ENCODE measurements around the gene ZFAND3. TPM values are rescaled to one million over a fixed set of nuclear protein-coding genes. Genes with fewer than 3 reads are reported as not detected.
A peak's percentile ranks its signal among the peaks of the same experiment; 100 is the strongest.

The ZFAND3 gene
- total RNA-seq, 2 experiments from 2014 or later: 34.4 to 37.0 TPM

DNA sequence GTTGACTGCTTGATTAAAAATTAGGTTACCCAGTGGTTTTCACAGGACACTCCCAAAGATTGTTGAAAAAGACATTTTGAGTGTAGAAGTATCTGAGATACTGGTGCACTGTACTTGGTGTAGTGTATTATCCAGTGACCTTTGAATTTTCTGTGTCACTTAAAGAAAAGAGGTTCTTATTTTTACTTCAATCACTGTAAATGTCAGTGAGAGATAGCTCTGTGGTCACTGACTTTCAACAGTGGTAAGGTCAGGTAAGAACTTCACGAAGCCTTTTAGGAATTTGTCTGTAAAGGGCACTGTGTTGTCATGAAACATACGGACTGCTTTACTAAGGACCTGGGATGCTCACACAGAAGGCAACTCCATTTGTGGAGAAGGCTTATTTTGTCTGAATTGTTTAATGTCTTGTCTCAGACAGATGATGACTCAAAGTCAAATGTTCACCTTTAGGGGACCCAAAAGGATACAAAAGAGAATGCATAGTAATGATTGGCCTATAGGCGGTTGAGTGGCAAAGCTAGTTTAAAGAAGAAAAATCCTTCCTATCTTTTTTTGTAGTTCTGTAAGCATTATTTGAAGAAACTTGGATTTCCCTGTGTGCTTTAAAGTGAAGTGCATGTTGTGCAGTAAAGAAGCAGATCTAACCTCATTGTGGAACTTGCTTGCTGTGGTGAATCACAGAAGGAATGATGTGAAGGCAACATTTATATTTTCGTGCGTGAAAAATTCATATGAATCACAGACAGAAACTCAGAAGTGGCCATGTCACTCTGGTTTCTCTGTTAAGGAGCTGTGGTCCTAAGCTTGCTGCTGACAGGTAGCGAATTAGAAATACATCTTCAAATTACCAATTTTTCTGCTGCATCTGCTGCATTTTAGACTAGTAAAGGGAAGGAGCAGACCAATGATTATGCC lies 47.3 kb downstream of the ZFAND3 start:
- ChIA-PET POLR2A (no interaction called here), CTCF (interaction anchor here (0.6 kb wide), 1 partner anchor 162 kb away, joined by 3 read pairs; no protein-coding TSS in a partner anchor)
- H3K36me3 ChIP-seq (ENCODE audit: insufficient read depth, low read length): no peaks in the 10 kb centered on the region
- intact Hi-C loops (cut with DNase I, micrococcal nuclease): no loop called here
- H3K4me3 Mint-ChIP-seq: no peak overlapping the region
- H3K9me3 ChIP-seq (ENCODE audit: control insufficient read depth in 1 of 2, insufficient read depth in 1 of 2, low read length in 2 of 2): peaks cover 7 to 13% of the 10 kb centered on the region in 2 experiments
- no peak overlapping the region for H3K27ac ChIP-seq (ENCODE audit: low read depth in 1 of 2, low read length in 2 of 2)
- ATAC-seq (ENCODE audit: poor library complexity) (no peak), DNase-seq (peak in 1 of 14 experiments; percentile 18)
- peaks cover 33% of the 10 kb centered on the region for H3K36me3 Mint-ChIP-seq (ENCODE audit: low read depth)
- no peaks in the 10 kb centered on the region for H3K27me3 Mint-ChIP-seq
- TF ChIP-seq CTCF (IDR thresholded peaks at IDR 0.05): no peak
- peaks cover 78% of the 10 kb centered on the region for H3K4me1 Mint-ChIP-seq (ENCODE audit: low read depth)
- peaks cover 10% of the 10 kb centered on the region for H3K4me1 ChIP-seq (ENCODE audit: insufficient read depth, low read length)
- H3K9me3 Mint-ChIP-seq: peaks cover 4% of the 10 kb centered on the region
- no peak overlapping the region for H3K27ac Mint-ChIP-seq
- no peaks in the 10 kb centered on the region for H3K27me3 ChIP-seq (ENCODE audit: control insufficient read depth in 1 of 2, insufficient read depth in 2 of 2, low read length in 2 of 2)
- H3K4me3 ChIP-seq (ENCODE audit: low read length): no peak overlapping the region

GRCh38 chr6:37867756-37868446 lies 48.4 kb downstream of the ZFAND3 start:
- no peaks in the 10 kb centered on the region for H3K27me3 ChIP-seq (ENCODE audit: control insufficient read depth in 1 of 2, insufficient read depth in 2 of 2, low read length in 2 of 2)
- peaks cover 7 to 13% of the 10 kb centered on the region in 2 experiments for H3K9me3 ChIP-seq (ENCODE audit: control insufficient read depth in 1 of 2, insufficient read depth in 1 of 2, low read length in 2 of 2)
- Mint-ChIP-seq H3K27ac (no peak overlapping the region), H3K9me3 (peaks cover 9% of the 10 kb centered on the region), H3K36me3 (ENCODE audit: low read depth) (peaks cover 42% of the 10 kb centered on the region), H3K27me3 (no peaks in the 10 kb centered on the region), H3K4me1 (ENCODE audit: low read depth) (peaks cover 81% of the 10 kb centered on the region), H3K4me3 (no peak overlapping the region)
- H3K27ac ChIP-seq (ENCODE audit: low read depth in 1 of 2, low read length in 2 of 2): no peak overlapping the region
- intact Hi-C loops (cut with DNase I, micrococcal nuclease): no loop called here
- ChIA-PET CTCF (no interaction called here), POLR2A (no interaction called here)
- H3K36me3 ChIP-seq (ENCODE audit: insufficient read depth, low read length): no peaks in the 10 kb centered on the region
- no peak overlapping the region for H3K4me3 ChIP-seq (ENCODE audit: low read length)
- DNase-seq (no peak), ATAC-seq (ENCODE audit: poor library complexity) (no peak)
- no peak for TF ChIP-seq CTCF (IDR thresholded peaks at IDR 0.05)
- H3K4me1 ChIP-seq (ENCODE audit: insufficient read depth, low read length): peaks cover 10% of the 10 kb centered on the region

GRCh38 chr6:37868447-37868825 lies 48.9 kb downstream of the ZFAND3 start:
- intact Hi-C loops (cut with DNase I, micrococcal nuclease): no loop called here
- ATAC-seq (ENCODE audit: poor library complexity): no peak
- H3K27me3 Mint-ChIP-seq: no peaks in the 10 kb centered on the region
- no peak overlapping the region for H3K4me3 ChIP-seq (ENCODE audit: low read length)
- DNase-seq: peak in 1 of 14 experiments; percentile 16
- no peaks in the 10 kb centered on the region for H3K27me3 ChIP-seq (ENCODE audit: control insufficient read depth in 1 of 2, insufficient read depth in 2 of 2, low read length in 2 of 2)
- H3K27ac ChIP-seq (ENCODE audit: low read depth in 1 of 2, low read length in 2 of 2): no peak overlapping the region
- H3K9me3 Mint-ChIP-seq: peaks cover 9% of the 10 kb centered on the region
- H3K36me3 ChIP-seq (ENCODE audit: insufficient read depth, low read length): no peaks in the 10 kb centered on the region
- peaks cover 10% of the 10 kb centered on the region for H3K4me1 ChIP-seq (ENCODE audit: insufficient read depth, low read length)
- ChIA-PET CTCF (no interaction called here), POLR2A (no interaction called here)
- TF ChIP-seq CTCF (IDR thresholded peaks at IDR 0.05): no peak
- no peak overlapping the region for H3K27ac Mint-ChIP-seq
- no peak overlapping the region for H3K4me3 Mint-ChIP-seq
- peaks cover 45% of the 10 kb centered on the region for H3K36me3 Mint-ChIP-seq (ENCODE audit: low read depth)
- peaks cover 7 to 13% of the 10 kb centered on the region in 2 experiments for H3K9me3 ChIP-seq (ENCODE audit: control insufficient read depth in 1 of 2, insufficient read depth in 1 of 2, low read length in 2 of 2)
- peaks cover 80% of the 10 kb centered on the region for H3K4me1 Mint-ChIP-seq (ENCODE audit: low read depth)
